IPS-11a (cell line): ENCODE results near the gene FOLR2.

ENCODE experiments used
- H3K4me3 ChIP-seq: one replicate; pipeline ENCODE4 v1.5.1; 2013; ENCODE audit warnings: low read depth, low read length, control low read depth

Gene FOLR2

GRCh38 chr11:72267956-72268617 is 51.5 kb downstream of the FOLR2 start:
- no peak overlapping the region for H3K4me3 ChIP-seq
